Measurements from ENCODE around the gene PCDH9. TPM values are rescaled to one million over a fixed set of nuclear protein-coding genes. Genes with fewer than 3 reads are reported as not detected.

Gene PCDH9
- total and polyA plus RNA-seq, 10 of the 15 experiments (the other 5 are each of a cell fraction or from before 2014, with no cell fraction given) = 0.02 to 2.3 (median 0.05) TPM; not detected in 1

- Histone ChIP-seq H3K4me3 (no peak overlapping the region), H3K27ac (ENCODE audit: control insufficient read depth, insufficient read depth) (no peak overlapping the region), H3K4me2 (ENCODE audit: control insufficient read depth, insufficient read depth) (no peak overlapping the region), H4K20me1 (ENCODE audit: control insufficient read depth, insufficient read depth) (no peaks in the 10 kb centered on the region), H3K4me1 (ENCODE audit: control insufficient read depth, insufficient read depth, low read length) (no peaks in the 10 kb centered on the region), H3K79me2 (ENCODE audit: control insufficient read depth, insufficient read depth, low read length) (no peaks in the 10 kb centered on the region), H3K27me3 (replicated peaks in 1 of 2; ENCODE audit: control insufficient read depth in 2 of 2, insufficient read depth in 2 of 2, low read length in 1 of 2) (no peaks in the 10 kb centered on the region), H3K9me3 (replicated peaks; ENCODE audit: control insufficient read depth, insufficient read depth, low read length) (no peaks in the 10 kb centered on the region), H2AFZ (ENCODE audit: control insufficient read depth, low read depth, low read length) (no peak overlapping the region), H3K36me3 (ENCODE audit: control insufficient read depth in 2 of 2, insufficient read depth in 2 of 2, low read length in 1 of 2) (no peaks in the 10 kb centered on the region), H3K9ac (ENCODE audit: control insufficient read depth, insufficient read depth, low read length) (no peak overlapping the region)
- no peak for TF ChIP-seq KDM1A (IDR thresholded peaks at IDR 0.05; ENCODE audit: borderline replicate concordance)
- TF ChIP-seq TCF7 (IDR thresholded peaks at IDR 0.05; ENCODE audit: borderline replicate concordance) = no peak
- TF ChIP-seq ZBTB33 (IDR thresholded peaks at IDR 0.05) = no peak
- no peak for TF ChIP-seq JUND (IDR thresholded peaks at IDR 0.05; ENCODE audit: low read depth, low read length)
- TF ChIP-seq HDGF (IDR thresholded peaks at IDR 0.05) = no peak
- TF ChIP-seq NFIC (IDR thresholded peaks at IDR 0.05; ENCODE audit: low read depth, low read length) = no peak
- no peak for TF ChIP-seq CHD2 (IDR thresholded peaks at IDR 0.05; ENCODE audit: borderline replicate concordance, low read depth, low read length)
- TF ChIP-seq, protein P1, sequence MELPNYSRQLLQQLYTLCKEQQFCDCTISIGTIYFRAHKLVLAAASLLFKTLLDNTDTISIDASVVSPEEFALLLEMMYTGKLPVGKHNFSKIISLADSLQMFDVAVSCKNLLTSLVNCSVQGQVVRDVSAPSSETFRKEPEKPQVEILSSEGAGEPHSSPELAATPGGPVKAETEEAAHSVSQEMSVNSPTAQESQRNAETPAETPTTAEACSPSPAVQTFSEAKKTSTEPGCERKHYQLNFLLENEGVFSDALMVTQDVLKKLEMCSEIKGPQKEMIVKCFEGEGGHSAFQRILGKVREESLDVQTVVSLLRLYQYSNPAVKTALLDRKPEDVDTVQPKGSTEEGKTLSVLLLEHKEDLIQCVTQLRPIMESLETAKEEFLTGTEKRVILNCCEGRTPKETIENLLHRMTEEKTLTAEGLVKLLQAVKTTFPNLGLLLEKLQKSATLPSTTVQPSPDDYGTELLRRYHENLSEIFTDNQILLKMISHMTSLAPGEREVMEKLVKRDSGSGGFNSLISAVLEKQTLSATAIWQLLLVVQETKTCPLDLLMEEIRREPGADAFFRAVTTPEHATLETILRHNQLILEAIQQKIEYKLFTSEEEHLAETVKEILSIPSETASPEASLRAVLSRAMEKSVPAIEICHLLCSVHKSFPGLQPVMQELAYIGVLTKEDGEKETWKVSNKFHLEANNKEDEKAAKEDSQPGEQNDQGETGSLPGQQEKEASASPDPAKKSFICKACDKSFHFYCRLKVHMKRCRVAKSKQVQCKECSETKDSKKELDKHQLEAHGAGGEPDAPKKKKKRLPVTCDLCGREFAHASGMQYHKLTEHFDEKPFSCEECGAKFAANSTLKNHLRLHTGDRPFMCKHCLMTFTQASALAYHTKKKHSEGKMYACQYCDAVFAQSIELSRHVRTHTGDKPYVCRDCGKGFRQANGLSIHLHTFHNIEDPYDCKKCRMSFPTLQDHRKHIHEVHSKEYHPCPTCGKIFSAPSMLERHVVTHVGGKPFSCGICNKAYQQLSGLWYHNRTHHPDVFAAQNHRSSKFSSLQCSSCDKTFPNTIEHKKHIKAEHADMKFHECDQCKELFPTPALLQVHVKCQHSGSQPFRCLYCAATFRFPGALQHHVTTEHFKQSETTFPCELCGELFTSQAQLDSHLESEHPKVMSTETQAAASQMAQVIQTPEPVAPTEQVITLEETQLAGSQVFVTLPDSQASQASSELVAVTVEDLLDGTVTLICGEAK (IDR thresholded peaks at IDR 0.05; ENCODE audit: borderline replicate concordance) = no peak
- no peak for TF ChIP-seq GATAD2B (conservative IDR thresholded peaks at IDR 0.05; ENCODE audit: low read depth)
- no peak for TF ChIP-seq HDAC6 (IDR thresholded peaks at IDR 0.05; ENCODE audit: unreplicated experiment)
- no peak for TF ChIP-seq E2F8 (IDR thresholded peaks at IDR 0.05; ENCODE audit: low read depth, partially characterized antibody)
- no peak for TF ChIP-seq ZZZ3 (IDR thresholded peaks at IDR 0.05; ENCODE audit: control insufficient read depth, insufficient read length, low read depth)
- TF ChIP-seq PKNOX1 (IDR thresholded peaks at IDR 0.05) = no peak
- no TSS peak for BruUV-seq (replicated peaks)
- intact Hi-C loops (cut with micrococcal nuclease; ENCODE audit: unreplicated experiment) (no loop called here), in situ Hi-C loops (cut with MboI) (no loop called here)
- POLR2A ChIA-PET = no interaction called here
- ATAC-seq (peak; percentile 26; the same call in 1 of the 3 replicates), FAIRE-seq (no peak), DNase-seq (ENCODE audit: low read depth, low spot score) (no peak)
- CTCF ChIA-PET = no interaction called here
- RAD21 ChIA-PET (ENCODE audit: unreplicated experiment) = no interaction called here
- SMC1A ChIA-PET (ENCODE audit: uncharacterized antibody, unreplicated experiment) = no interaction called here
Measured at GRCh38 chr13:67200183-67200582, 30.0 kb downstream of the PCDH9 start.
